A673 (cell line): ENCODE measurements around the gene SGMS2. TPM values are rescaled to one million over a fixed set of nuclear protein-coding genes. Genes with fewer than 3 reads are reported as not detected.
"Not testable (repeated sequence)": the region's sequence is repeated elsewhere in the genome, so short reads cannot be mapped to it uniquely, and the experiment has no call there.

Experiments used
- BruUV-seq: library from RNA; stranded (reverse); fragments of 400-500 nt; replicated peaks from 2 replicates; lab custom pipeline; 2021; lab: Mats Ljungman, UMichigan
- CTCF ChIA-PET: fragments of 300-600 bp; sonication (Branson Sonifier 250); formaldehyde crosslinking; loops from one replicate; lab custom pipeline; 2022; ENCODE audit warnings: antibody characterized with exemption; lab: Charles Lee
- POLR2A ChIA-PET: fragments of 300-600 bp; sonication (Branson Sonifier 250); formaldehyde crosslinking; loops from one replicate; lab custom pipeline; 2022; ENCODE audit warnings: antibody characterized with exemption; ENCODE audit not compliant: low non-redundant PET; lab: Charles Lee
- DNase-seq: peaks from one replicate; pipeline ENCODE4 v3.0.0-alpha.2; 2015; ENCODE audit warnings: low spot score
- H3K27ac ChIP-seq: fragments of 200-600 bp; sonication (generic); 2 replicates; pipeline ENCODE4 v1.5.1; 2016; ENCODE audit warnings: mixed run types, low read depth, mild to moderate bottlenecking, mixed read lengths, antibody characterized with exemption, low read length; ENCODE audit not compliant: poor library complexity, severe bottlenecking
- H3K27me3 ChIP-seq: fragments of 200-600 bp; sonication (generic); replicated peaks from 2 replicates; pipeline ENCODE4 v1.6.1; 2017; ENCODE audit warnings: mixed run types, low read depth, mild to moderate bottlenecking, mixed read lengths, antibody characterized with exemption, low read length; ENCODE audit not compliant: insufficient read depth, poor library complexity
- H3K36me3 ChIP-seq: fragments of 200-600 bp; sonication (generic); 2 replicates; pipeline ENCODE4 v1.6.1; 2016; ENCODE audit warnings: mixed run types, mild to moderate bottlenecking, mixed read lengths, antibody characterized with exemption, low read length; ENCODE audit not compliant: insufficient read depth, poor library complexity, severe bottlenecking
- H3K4me1 ChIP-seq: fragments of 200-600 bp; sonication (generic); 2 replicates; pipeline ENCODE4 v1.6.1; 2017; ENCODE audit warnings: mixed run types, mild to moderate bottlenecking, mixed read lengths, antibody characterized with exemption, low read length; ENCODE audit not compliant: insufficient read depth, poor library complexity, severe bottlenecking
- H3K4me3 ChIP-seq: fragments of 200-600 bp; sonication (generic); 2 replicates; pipeline ENCODE4 v1.5.1; 2016; ENCODE audit warnings: low read depth, mixed run types, mild to moderate bottlenecking, mixed read lengths, low read length; ENCODE audit not compliant: poor library complexity, severe bottlenecking
- H3K9me3 ChIP-seq: fragments of 200-600 bp; sonication (generic); 2 replicates; pipeline ENCODE4 v1.6.1; 2016; ENCODE audit warnings: mixed run types, low read depth, mild to moderate bottlenecking, mixed read lengths, antibody characterized with exemption, low read length; ENCODE audit not compliant: poor library complexity, severe bottlenecking
- CTCF ChIP-seq: fragments of 300-800, 200-600 bp; sonication (generic); conservative IDR thresholded peaks from 2 replicates; pipeline ENCODE4 v1.5.1; 2017; ENCODE audit warnings: low read depth, mild to moderate bottlenecking, antibody characterized with exemption, low read length, moderate library complexity, mixed read lengths
- EZH2 ChIP-seq: fragments of 200-600 bp; sonication (generic); IDR thresholded peaks from 2 replicates; pipeline ENCODE4 v1.6.1; 2017; ENCODE audit warnings: borderline replicate concordance, low read depth, mild to moderate bottlenecking, mixed read lengths, antibody characterized with exemption, low read length; ENCODE audit not compliant: poor library complexity, severe bottlenecking
- intact Hi-C: fragments of 100-400 bp; cut with micrococcal nuclease; formaldehyde crosslinking; loops from one replicate; pipeline ENCODE4 v1.10.0; 2022; ENCODE audit not compliant: unreplicated experiment
- total RNA-seq: library from RNA; stranded (reverse); gene quantifications from 2 replicates; pipeline ENCODE4 v1.2.3, GENCODE V29; 2021

Gene SGMS2
- total RNA-seq, 1 experiment from 2014 or later = 4.3 TPM

GRCh38 chr4:107901213-107901934, 76.6 kb downstream of the SGMS2 start:
- Histone ChIP-seq H3K27me3 (no peaks in the 10 kb centered on the region), H3K4me1 (no peaks in the 10 kb centered on the region), H3K4me3 (no peak overlapping the region), H3K9me3 (no peaks in the 10 kb centered on the region), H3K36me3 (no peaks in the 10 kb centered on the region), H3K27ac (no peak overlapping the region)
- TF ChIP-seq CTCF = no peak
- no peak for TF ChIP-seq EZH2
- intact Hi-C loops = no loop called here
- DNase-seq = no peak
- BruUV-seq = no TSS peak
- ChIA-PET POLR2A (no interaction called here), CTCF (interaction anchor here (0.7 kb wide), 1 partner anchor 76 kb away, joined by 3 read pairs; no protein-coding TSS in a partner anchor)

DNA sequence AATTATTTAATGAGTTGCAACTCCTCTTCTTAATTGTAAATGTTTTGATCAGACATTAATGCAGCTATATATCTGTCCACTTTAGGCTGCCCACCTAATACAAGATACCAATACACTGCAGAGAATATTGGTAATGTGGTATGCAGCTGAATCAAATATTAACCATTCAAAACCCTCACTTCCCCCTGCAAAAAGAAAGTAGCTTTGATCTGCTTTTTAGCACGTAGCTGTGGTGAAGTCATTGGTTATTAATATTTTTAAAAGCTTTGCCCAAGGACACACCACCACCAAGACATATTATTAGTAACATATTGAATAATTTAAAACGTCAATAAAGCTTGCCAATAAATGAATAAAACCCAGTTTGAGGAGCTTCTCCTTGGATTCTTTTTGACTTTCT, 78.0 kb downstream of the SGMS2 start:
- Histone ChIP-seq H3K36me3 (no peaks in the 10 kb centered on the region), H3K27ac (no peak overlapping the region), H3K4me3 (no peak overlapping the region), H3K9me3 (no peaks in the 10 kb centered on the region), H3K27me3 (no peaks in the 10 kb centered on the region), H3K4me1 (no peaks in the 10 kb centered on the region)
- TF ChIP-seq CTCF (no peak), EZH2 (no peak)
- ChIA-PET POLR2A (interaction anchor here (0.7 kb wide), 1 partner anchor 139 kb away, joined by 7 read pairs; no protein-coding TSS in a partner anchor), CTCF (interaction anchor here (0.6 kb wide), 1 partner anchor 116 kb away, joined by 3 read pairs; no protein-coding TSS in a partner anchor)
- no peak for DNase-seq
- BruUV-seq = no TSS peak
- intact Hi-C loops = no loop called here

DNA sequence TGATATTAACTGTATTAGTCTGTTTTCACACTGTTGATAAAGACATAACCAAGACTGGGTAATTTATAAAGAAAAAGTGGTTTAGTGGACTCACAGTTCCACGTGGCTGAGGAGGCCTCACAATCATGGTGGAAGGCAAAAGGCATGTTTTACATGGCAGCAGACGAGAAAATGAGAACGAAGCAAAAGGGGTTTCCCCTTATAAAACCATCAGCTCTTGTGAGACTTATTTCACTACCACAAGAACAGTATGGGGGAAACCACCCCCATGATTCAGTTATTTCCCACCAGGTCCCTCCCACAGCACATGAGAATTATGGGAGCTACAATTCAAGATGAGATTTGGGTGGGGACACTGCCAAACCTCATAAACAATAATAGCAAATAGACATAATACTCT, 80.3 kb downstream of the SGMS2 start:
- BruUV-seq, H3K36me3 ChIP-seq, DNase-seq, H3K9me3 ChIP-seq, H3K27me3 ChIP-seq, POLR2A ChIA-PET, H3K4me1 ChIP-seq, H3K27ac ChIP-seq, H3K4me3 ChIP-seq, intact Hi-C loops, CTCF ChIA-PET: not testable (repeated sequence)
